Mammary epithelial cell (primary cell): ENCODE measurements around the gene PHLDB1.

Source experiments
- CTCF ChIP-seq, 2 donors: IDR thresholded peaks in 1 of 2; conservative IDR thresholded peaks in 1 of 2; 2 replicates each; pipeline ENCODE4 v1.5.1; 2011 to 2012; ENCODE audit warnings: inconsistent platforms in 2 of 2, low read length in 2 of 2, mild to moderate bottlenecking in 2 of 2, control low read depth in 1 of 2, low read depth in 1 of 2; ENCODE audit not compliant: insufficient read depth in 1 of 2; ENCODE audit errors: extremely low read depth in 1 of 2
- EZH2 ChIP-seq: IDR thresholded peaks from 2 replicates; pipeline ENCODE4 v1.6.1; 2012; ENCODE audit warnings: low read length, inconsistent platforms, borderline replicate concordance

GRCh38 chr11:118659953-118660680 lies 52.7 kb downstream of the PHLDB1 start:
- no peak for TF ChIP-seq CTCF (conservative IDR thresholded peaks at IDR 0.05 in 1 of 2, IDR thresholded peaks at IDR 0.05 in 1 of 2; ENCODE audit: extremely low read depth in 1 of 2, insufficient read depth in 1 of 2, low read depth in 1 of 2, low read length in 2 of 2)
- no peak for TF ChIP-seq EZH2
